MV-4-11 (cell line): ENCODE results near the gene C5AR2.
"Not testable (repeated sequence)": the region's sequence is repeated elsewhere in the genome, so short reads cannot be mapped to it uniquely, and the experiment has no call there.

Experiments used
- DNase-seq: peaks from one replicate; lab custom pipeline; 2025; lab: John Stamatoyannopoulos, UW

C5AR2 gene

GRCh38 chr19:47363758-47364531, 32.0 kb downstream of the C5AR2 start:
- DNase-seq, result peak; percentile 81

- DNase-seq, result not testable (repeated sequence)
Measured at GRCh38 chr19:47365455-47365854, 33.5 kb downstream of the C5AR2 start.

GRCh38 chr19:47370045-47370611, 38.2 kb downstream of the C5AR2 start:
- peak; percentile 80 for DNase-seq

GRCh38 chr19:47371261-47371660, 39.3 kb downstream of the C5AR2 start:
- DNase-seq, result no peak

GRCh38 chr19:47372603-47373002, 40.6 kb downstream of the C5AR2 start:
- no peak for DNase-seq

- no peak for DNase-seq
Measured at GRCh38 chr19:47373246-47374240, 41.6 kb downstream of the C5AR2 start.

- DNase-seq, result no peak
Measured at GRCh38 chr19:47374876-47375693, 43.1 kb downstream of the C5AR2 start.

- no peak for DNase-seq
Measured at GRCh38 chr19:47375694-47376588, 44.0 kb downstream of the C5AR2 start.

GRCh38 chr19:47376589-47377144, 44.7 kb downstream of the C5AR2 start:
- no peak for DNase-seq

GRCh38 chr19:47377208-47377701, 45.3 kb downstream of the C5AR2 start:
- DNase-seq, result no peak

GRCh38 chr19:47377801-47378200, 45.8 kb downstream of the C5AR2 start:
- no peak for DNase-seq

GRCh38 chr19:47378246-47378645, 46.3 kb downstream of the C5AR2 start:
- no peak for DNase-seq

- no peak for DNase-seq
Measured at GRCh38 chr19:47379381-47379938, 47.5 kb downstream of the C5AR2 start.

- DNase-seq, result no peak
Measured at GRCh38 chr19:47380559-47380958, 48.6 kb downstream of the C5AR2 start.

- DNase-seq, result no peak
Measured at GRCh38 chr19:47381121-47381520, 49.1 kb downstream of the C5AR2 start.

GRCh38 chr19:47381653-47382279, 49.8 kb downstream of the C5AR2 start:
- peak; percentile 70 for DNase-seq

- not testable (repeated sequence) for DNase-seq
Measured at GRCh38 chr19:47383890-47384289, 51.9 kb downstream of the C5AR2 start.

- not testable (repeated sequence) for DNase-seq
Measured at GRCh38 chr19:47384533-47384932, 52.6 kb downstream of the C5AR2 start.

GRCh38 chr19:47386582-47386981, 54.6 kb downstream of the C5AR2 start:
- DNase-seq, result not testable (repeated sequence)
